ENCODE data around the gene FEZ2. TPM values are rescaled to one million over a fixed set of nuclear protein-coding genes. Genes with fewer than 3 reads are reported as not detected.

Gene FEZ2
- total and polyA plus RNA-seq, 10 of the 15 experiments (the other 5 are each of a cell fraction or from before 2014, with no cell fraction given) = 3.0 to 15.4 (median 6.6) TPM

- SMC1A ChIA-PET (ENCODE audit: uncharacterized antibody, unreplicated experiment) = no interaction called here
Measured at GRCh38 chr2:36611316-36611990, 13.5 kb upstream of the FEZ2 start.

More at GRCh38 chr2:36611316-36611990, 13.5 kb upstream of the FEZ2 start:
- ATAC-seq (no peak), FAIRE-seq (no peak), DNase-seq (ENCODE audit: low read depth, low spot score) (no peak)
- Histone ChIP-seq H4K20me1 (ENCODE audit: control insufficient read depth, insufficient read depth) (no peaks in the 10 kb centered on the region), H3K36me3 (ENCODE audit: control insufficient read depth in 2 of 2, insufficient read depth in 2 of 2, low read length in 1 of 2) (no peaks in the 10 kb centered on the region), H3K4me2 (ENCODE audit: control insufficient read depth, insufficient read depth) (no peak overlapping the region), H3K4me3 (no peak overlapping the region), H3K9ac (ENCODE audit: control insufficient read depth, insufficient read depth, low read length) (no peak overlapping the region), H3K4me1 (ENCODE audit: control insufficient read depth, insufficient read depth, low read length) (no peaks in the 10 kb centered on the region), H3K27me3 (replicated peaks in 1 of 2; ENCODE audit: control insufficient read depth in 2 of 2, insufficient read depth in 2 of 2, low read length in 1 of 2) (no peaks in the 10 kb centered on the region), H3K9me3 (replicated peaks; ENCODE audit: control insufficient read depth, insufficient read depth, low read length) (no peaks in the 10 kb centered on the region), H2AFZ (ENCODE audit: control insufficient read depth, low read depth, low read length) (no peak overlapping the region), H3K79me2 (ENCODE audit: control insufficient read depth, insufficient read depth, low read length) (no peaks in the 10 kb centered on the region), H3K27ac (ENCODE audit: control insufficient read depth, insufficient read depth) (no peak overlapping the region)
- in situ Hi-C loops (cut with MboI) = no loop called here
- CTCF ChIA-PET = no interaction called here
- POLR2A ChIA-PET = no interaction called here
- intact Hi-C loops (cut with micrococcal nuclease; ENCODE audit: unreplicated experiment) = no loop called here
- RAD21 ChIA-PET (ENCODE audit: unreplicated experiment) = no interaction called here
- 18% methylated on average over 5 of the region's 5 CpGs for WGBS (ENCODE audit: insufficient coverage, insufficient replicate concordance, low lambda C conversion rate, missing lambda C conversion rate)
- BruUV-seq (replicated peaks) = no TSS peak
- TF ChIP-seq NKRF (conservative IDR thresholded peaks at IDR 0.05) (no peak), ZBED1 (IDR thresholded peaks at IDR 0.05; ENCODE audit: borderline replicate concordance) (no peak), HCFC1 (IDR thresholded peaks at IDR 0.05; ENCODE audit: low read length) (no peak), JUNB (IDR thresholded peaks at IDR 0.05) (no peak), SMAD5 (IDR thresholded peaks at IDR 0.05; ENCODE audit: low read depth) (no peak), YBX1 (IDR thresholded peaks at IDR 0.05) (no peak), SIN3A (IDR thresholded peaks at IDR 0.05; ENCODE audit: low read depth, low read length) (no peak), USF2 (IDR thresholded peaks at IDR 0.05; ENCODE audit: borderline replicate concordance, low read depth, low read length) (no peak), NFYA (IDR thresholded peaks at IDR 0.05; ENCODE audit: borderline replicate concordance, low read depth, low read length) (no peak), TCF3 (IDR thresholded peaks at IDR 0.05; ENCODE audit: borderline replicate concordance, insufficient read depth, low read depth, low read length) (no peak), E4F1 (IDR thresholded peaks at IDR 0.05; ENCODE audit: borderline replicate concordance, partially characterized antibody) (no peak), E2F8 (IDR thresholded peaks at IDR 0.05; ENCODE audit: low read depth, partially characterized antibody) (no peak), ZNF217 (IDR thresholded peaks at IDR 0.05) (no peak)

Data from GM12878 (cell line).